ENCODE results near the gene PRSS33.

- TF ChIP-seq CTCF (IDR thresholded peaks at IDR 0.05; ENCODE audit: low read depth, low read length, poor library complexity, severe bottlenecking) (no peak), EZH2phosphoT487 (IDR thresholded peaks at IDR 0.05; ENCODE audit: borderline replicate concordance, low read length) (no peak)
Observed at GRCh38 chr16:2779151-2779920, 8.0 kb downstream of the PRSS33 start.

Measured in DOHH2 (cell line).